HG03135 (cell line): ENCODE data around the gene HK2.

Source experiments
- ATAC-seq: cut with Tn5 transposase; IDR thresholded peaks from one replicate; pipeline ENCODE4 v1.9.1; 2021; ENCODE audit warnings: mild to moderate bottlenecking, moderate library complexity; ENCODE audit not compliant: unreplicated experiment

The HK2 gene

GRCh38 chr2:74856599-74856998 is 22.7 kb downstream of the HK2 start:
- ATAC-seq: no peak

- no peak for ATAC-seq
Measured at GRCh38 chr2:74857215-74857614, 23.3 kb downstream of the HK2 start.

DNA sequence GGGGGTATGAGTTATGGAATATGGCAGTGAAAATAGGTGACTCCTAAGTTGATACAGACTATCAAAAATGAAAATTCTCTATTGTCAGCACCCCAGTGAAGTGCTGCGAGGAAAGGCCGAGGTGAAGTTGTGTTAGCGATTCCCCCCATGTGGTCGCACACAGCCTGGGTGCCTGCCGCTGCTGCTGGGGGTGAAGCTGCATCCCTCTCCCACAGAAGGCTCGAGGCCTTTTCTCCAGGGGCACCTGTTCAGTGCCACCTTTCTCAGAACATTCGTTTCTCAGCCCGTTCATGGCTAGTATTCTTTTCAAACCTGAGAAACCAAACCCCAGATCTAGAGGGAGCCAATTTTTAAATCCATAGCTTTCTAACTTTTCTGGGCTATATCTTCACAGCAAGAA is 23.8 kb downstream of the HK2 start:
- no peak for ATAC-seq

GRCh38 chr2:74858281-74858680 is 24.4 kb downstream of the HK2 start:
- no peak for ATAC-seq

GRCh38 chr2:74860079-74860478 is 26.2 kb downstream of the HK2 start:
- ATAC-seq: no peak

DNA sequence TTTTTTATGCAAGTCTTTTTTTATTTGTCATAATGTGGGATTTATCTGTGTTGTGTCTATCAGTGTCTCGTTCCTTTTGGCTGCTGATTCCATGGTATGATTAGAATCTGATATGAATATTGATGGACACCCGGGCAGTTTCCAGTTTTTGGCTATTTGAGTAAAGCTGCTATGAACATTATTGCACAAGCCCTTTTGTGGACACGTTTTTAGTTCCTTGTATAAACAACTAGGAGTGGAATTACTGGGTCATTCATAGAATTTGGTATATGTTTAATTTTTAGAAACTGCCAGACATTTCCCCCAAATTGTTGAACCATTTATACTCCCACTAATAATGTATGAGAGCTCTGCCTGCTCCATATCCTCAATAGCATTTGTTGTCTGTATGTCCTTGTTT is 26.6 kb downstream of the HK2 start:
- ATAC-seq: no peak

DNA sequence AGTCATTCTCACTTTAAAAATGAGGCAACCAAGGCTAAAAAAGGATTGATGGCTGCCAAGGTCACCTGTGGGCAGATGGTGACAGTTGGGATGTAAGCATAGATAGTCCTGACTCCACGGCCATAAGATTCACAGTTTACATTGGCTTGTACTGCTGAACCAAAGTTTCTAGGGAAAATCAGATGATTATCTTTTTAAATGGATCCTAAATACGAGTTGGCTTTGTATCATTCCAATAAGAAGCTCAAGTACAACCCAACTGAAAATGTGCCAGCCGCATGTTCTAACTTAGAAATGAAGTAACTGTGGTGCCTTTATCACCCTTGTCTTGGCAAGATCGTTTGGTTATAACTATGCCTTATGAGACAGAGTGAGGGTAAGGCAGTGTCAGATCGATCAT is 27.6 kb downstream of the HK2 start:
- ATAC-seq: no peak

GRCh38 chr2:74862020-74862964 is 28.4 kb downstream of the HK2 start:
- no peak for ATAC-seq

DNA sequence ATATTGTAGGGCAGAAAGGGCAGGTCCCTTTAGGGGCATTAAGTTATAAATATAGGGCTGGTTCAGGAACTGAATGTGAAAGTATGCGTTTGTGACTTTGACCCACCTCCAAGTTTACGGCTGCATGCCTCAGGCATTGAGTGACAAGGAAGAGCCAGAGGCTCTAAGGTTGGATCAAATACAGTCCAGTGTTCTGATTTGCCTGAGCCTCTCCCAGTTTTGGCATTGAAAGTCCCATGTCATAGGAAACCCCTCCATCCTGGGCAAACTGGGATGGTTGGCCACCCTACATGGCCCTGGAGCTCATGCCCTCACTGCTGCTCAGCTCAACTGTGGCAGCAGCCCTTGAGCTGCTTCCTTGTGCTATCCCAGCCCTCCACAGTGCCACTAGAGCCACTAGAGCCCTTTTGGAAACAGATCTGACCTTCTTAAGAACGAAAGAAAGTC is 29.9 kb downstream of the HK2 start:
- ATAC-seq: no peak

DNA sequence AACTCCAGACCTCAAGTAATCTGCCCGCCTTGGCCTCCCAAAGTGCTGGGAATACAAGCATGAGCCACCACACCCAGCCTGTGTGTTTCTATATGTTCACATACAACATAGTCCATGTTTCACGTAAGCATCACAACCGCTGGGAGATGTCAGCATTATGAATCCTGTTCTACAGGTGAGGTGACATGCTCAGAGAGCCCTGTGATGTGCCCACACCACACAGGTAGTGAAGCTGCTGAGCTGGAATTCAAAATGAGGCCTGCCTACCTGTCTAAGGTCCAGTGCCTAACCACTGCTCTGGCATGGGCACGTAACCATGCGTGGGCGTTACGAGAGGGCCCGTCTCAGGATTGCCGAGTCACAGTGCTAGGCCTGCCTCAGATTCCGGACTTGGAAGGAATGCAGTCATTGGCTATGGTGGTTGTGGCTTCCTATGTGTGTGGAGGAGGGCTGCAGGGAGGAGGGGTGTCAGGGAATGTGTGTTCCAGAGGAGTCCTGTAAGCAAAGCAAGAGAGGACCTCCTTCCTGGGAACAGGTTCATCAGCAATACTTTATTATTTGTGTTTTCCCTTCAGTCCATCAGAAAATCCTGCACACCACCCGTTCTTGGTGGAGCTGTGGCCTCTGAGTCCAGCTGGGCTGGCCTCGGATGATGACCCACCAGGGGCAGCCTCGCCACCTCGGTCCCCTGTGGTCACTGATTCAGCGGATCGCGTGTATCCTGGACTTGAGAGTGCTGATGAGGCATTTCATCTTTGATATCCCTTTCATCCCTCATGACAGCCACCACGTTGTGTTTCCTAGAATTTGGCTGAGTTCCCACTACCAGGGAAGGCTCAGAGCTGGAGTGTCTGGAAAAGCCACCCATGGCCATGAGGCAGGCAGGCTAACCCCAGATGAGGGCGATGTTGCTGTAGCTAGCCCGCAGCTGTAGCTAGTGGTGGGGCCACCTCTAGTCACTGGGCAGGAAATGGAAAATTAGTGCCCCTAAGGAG is 31.1 kb downstream of the HK2 start:
- no peak for ATAC-seq

- no peak for ATAC-seq
Measured at GRCh38 chr2:74865770-74866674, 32.1 kb downstream of the HK2 start.

DNA sequence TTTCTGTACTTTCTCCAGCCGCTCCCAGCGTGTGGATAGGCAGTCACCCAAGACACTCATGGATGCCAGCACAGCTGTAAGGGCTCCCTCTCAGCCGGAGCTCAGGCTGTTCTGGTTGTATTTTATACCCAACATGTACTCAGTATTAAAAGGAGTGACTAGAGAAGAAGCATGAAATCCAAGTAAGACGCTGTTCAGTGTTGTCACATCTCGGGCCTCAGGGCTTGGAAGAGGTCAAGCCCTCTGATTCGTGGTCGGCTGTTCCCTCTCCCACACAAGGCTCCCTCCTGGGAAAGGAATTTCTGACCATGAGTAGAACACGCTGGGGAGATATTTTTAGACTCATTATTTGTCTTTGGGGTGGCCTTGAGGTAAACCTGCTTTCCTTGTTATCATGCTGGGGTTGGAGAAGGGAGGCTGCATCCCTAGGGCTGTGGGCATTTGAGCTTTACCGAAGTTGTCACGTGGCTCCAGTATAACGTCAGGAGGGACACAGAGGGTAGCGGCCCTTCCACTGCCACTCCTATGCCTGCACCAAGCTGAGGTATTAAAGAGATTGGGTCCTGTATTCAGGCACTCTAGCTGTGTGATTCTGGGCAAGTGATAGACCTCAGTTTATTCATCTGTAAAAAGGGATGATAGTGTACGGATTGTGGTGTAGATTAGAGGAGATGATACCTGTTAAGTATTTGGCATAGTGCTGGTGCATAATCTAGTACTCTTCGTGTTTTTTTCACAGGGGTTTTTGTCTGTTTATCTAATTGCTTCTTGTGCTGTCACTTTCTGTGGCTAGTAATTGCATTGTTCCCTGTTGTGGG is 34.1 kb downstream of the HK2 start:
- ATAC-seq: no peak

DNA sequence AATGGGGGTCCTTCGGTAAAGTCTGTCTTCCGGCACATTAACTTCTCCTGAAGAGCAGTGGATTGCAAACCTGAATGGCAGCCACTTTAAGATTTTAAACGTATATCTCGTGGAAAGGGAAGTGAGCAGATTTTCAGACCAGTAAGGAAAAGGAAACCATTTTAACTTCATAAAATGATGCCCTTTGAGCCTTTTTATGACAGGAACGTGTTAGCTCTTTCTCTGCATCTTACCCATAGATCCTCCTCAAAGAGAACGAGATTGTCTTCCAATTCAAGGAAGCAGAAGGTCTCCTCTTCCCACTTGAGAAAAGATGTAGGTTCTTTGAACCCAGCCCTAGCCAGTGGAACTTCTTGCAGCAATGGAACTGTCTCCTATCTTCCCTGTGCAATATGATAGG is 35.6 kb downstream of the HK2 start:
- no peak for ATAC-seq

DNA sequence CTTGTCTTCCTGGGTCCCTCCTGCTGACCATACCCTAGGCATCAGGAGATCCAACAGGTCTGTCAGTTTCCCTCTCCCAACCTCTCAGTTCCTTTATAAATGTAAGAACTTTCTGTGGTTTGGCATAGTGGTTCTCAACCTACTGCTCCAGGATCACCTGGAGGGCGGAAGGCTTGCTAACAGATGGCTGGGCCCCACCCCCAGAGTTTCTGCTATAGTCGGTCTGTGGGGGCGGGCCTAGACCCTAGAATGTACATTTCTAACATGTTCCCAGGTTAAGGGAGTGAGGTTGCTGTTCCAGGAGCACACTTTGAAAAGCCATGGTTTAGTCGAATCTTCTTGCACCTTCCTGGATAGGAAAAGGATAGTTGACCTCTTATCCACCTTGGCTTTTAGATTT is 37.0 kb downstream of the HK2 start:
- no peak for ATAC-seq

DNA sequence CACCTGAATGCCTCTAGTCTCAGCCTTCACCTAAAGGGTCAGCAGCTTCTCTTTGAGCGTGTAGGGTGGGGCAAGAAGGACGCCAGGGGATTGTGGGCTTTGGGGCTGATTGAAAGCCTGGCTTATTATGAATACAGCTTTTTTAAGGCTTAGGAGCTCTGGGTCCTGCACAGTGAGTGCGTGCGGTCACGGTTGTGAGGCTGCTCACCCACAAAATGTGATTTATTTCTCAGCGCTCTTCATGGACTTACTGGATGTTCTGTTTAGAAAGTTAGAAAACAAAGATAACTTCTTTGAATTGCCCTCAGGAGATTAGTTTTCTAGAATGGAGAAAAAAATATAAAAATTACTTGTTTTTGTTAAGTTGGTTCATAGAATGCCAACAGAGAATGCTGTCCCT is 37.5 kb downstream of the HK2 start:
- no peak for ATAC-seq

DNA sequence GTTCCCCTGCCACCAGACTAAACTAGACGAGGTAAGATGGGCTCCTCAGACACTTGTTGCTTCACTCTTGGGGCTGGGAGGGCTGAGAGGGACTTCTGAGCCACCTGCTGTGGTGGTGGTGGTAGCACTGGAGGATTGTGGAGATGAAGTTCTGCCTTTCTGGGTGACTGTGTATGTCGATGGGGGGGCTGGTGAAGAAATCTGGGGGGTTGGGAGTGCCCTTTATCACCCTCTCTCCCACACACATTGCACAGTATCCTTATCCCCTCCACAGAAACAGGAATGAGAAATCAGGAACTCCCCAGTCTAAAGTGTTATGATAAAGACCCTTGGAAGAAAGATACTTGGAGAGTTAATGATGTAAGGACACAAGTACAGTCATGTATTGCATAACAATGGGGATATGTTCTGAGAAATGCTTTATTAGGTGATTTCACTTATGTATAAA is 38.5 kb downstream of the HK2 start:
- no peak for ATAC-seq

GRCh38 chr2:74873012-74873665 is 39.2 kb downstream of the HK2 start:
- no peak for ATAC-seq

- ATAC-seq: no peak
Measured at GRCh38 chr2:74873678-74874640, 40.0 kb downstream of the HK2 start.
